ENCODE measurements around the gene AGPAT3. TPM values are rescaled to one million over a fixed set of nuclear protein-coding genes. Genes with fewer than 3 reads are reported as not detected.

Gene AGPAT3
- total and polyA plus RNA-seq, 7 experiments from 2014 or later: 11.4 to 121 (median 62.5) TPM

DNA sequence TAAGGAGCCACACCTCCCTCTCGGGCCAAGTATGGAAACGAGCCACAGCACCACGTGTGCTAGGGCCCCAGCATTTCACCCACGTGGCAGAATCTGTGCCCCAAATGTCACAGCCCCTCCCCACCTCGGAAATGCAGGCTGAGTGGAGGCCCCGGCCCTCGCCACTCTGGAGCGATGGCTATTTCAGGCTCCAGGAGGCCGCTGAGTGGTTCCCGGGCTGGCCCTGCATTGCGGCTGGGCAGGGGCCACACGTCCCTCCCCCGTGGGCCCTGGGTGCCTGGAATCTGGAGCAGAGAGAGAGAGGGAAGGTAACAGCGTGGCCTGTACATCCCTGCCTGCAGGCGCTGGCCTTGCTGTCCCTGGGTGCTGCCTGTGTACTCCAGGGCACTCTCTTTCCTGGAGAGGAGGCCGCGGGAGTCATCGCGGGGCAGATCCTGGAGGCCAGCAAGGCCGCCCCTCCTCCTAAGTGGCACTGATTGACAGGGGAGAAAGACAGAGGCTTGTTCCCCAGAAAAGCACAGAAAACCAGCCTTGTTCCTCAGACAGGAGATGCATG is 79.1 kb downstream of the AGPAT3 start:
- Histone ChIP-seq H3K27ac (ENCODE audit: low read depth, low read length) (no peak overlapping the region), H3K4me3 (ENCODE audit: low read length) (no peak overlapping the region), H3K27me3 (ENCODE audit: control insufficient read depth in 2 of 2, insufficient read depth in 2 of 2, low read length in 2 of 2) (no peaks in the 10 kb centered on the region), H3K9me3 (ENCODE audit: control insufficient read depth in 2 of 3, low read length in 3 of 3) (peaks cover 0 to 6% (median under 1%) of the 10 kb centered on the region in 3 experiments), H3K4me1 (ENCODE audit: control insufficient read depth in 2 of 2, insufficient read depth in 2 of 2, low read length in 2 of 2) (peaks cover under 1 to 2% of the 10 kb centered on the region in 2 donors), H3K36me3 (ENCODE audit: control insufficient read depth in 2 of 3, insufficient read depth in 3 of 3, low read length in 3 of 3) (peaks cover 0 to 41% (median 5%) of the 10 kb centered on the region in 3 experiments)
- Mint-ChIP-seq H3K36me3 (peaks cover 0 to 24% (median 21%) of the 10 kb centered on the region in 5 donors), H3K4me3 (no peak overlapping the region), H3K27me3 (no peaks in the 10 kb centered on the region), H3K9me3 (peaks cover 0 to 14% (median 7%) of the 10 kb centered on the region in 11 donors), H3K4me1 (peaks cover under 1 to 11% (median 5%) of the 10 kb centered on the region in 7 donors), H3K27ac (no peak overlapping the region)
- intact Hi-C loops (cut with micrococcal nuclease): no loop called here
- no peak for DNase-seq
- ChIA-PET POLR2A (no interaction called here), CTCF (no interaction called here)
- no peak for ATAC-seq

DNA sequence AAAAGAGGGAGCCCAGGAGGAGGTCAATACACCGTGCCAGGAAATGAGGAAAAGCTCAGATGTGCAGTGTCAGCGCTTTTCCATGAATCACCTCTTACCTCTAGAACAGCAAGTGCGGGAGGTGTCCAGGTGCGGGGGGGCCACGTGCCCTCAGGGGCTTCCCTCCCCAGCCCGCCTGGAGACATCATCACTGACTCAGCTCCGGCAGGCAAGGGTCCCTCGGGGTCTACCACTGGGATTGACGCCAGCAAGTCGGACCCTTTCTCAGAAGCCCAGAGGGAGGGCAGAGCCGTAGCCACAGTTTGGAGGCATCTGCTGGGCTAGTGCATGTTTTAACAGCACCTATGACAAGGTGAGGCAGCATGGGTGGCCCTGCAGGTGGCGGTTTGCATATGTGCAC is 79.7 kb downstream of the AGPAT3 start:
- H3K9me3 ChIP-seq (ENCODE audit: control insufficient read depth in 2 of 3, low read length in 3 of 3): peaks cover 0 to 9% (median 4%) of the 10 kb centered on the region in 3 experiments
- POLR2A ChIA-PET: no interaction called here
- peaks cover 4 to 6% of the 10 kb centered on the region in 2 donors for H3K4me1 ChIP-seq (ENCODE audit: control insufficient read depth in 2 of 2, insufficient read depth in 2 of 2, low read length in 2 of 2)
- H3K36me3 ChIP-seq (ENCODE audit: control insufficient read depth in 2 of 3, insufficient read depth in 3 of 3, low read length in 3 of 3): peaks cover 0 to 41% (median 5%) of the 10 kb centered on the region in 3 experiments
- no peak overlapping the region for H3K27ac ChIP-seq (ENCODE audit: low read depth, low read length)
- Mint-ChIP-seq H3K36me3 (peaks cover 0 to 30% (median 27%) of the 10 kb centered on the region in 5 donors), H3K27me3 (no peaks in the 10 kb centered on the region), H3K4me1 (peaks cover 7 to 14% (median 9%) of the 10 kb centered on the region in 7 donors), H3K4me3 (no peak overlapping the region), H3K27ac (peak overlapping the region in 1 of 9 donors; percentile 42), H3K9me3 (peaks cover 0 to 20% (median 12%) of the 10 kb centered on the region in 11 donors)
- H3K27me3 ChIP-seq (ENCODE audit: control insufficient read depth in 2 of 2, insufficient read depth in 2 of 2, low read length in 2 of 2): no peaks in the 10 kb centered on the region
- CTCF ChIA-PET: no interaction called here
- DNase-seq (no peak), ATAC-seq (no peak)
- H3K4me3 ChIP-seq (ENCODE audit: low read length): no peak overlapping the region
- intact Hi-C loops (cut with micrococcal nuclease): no loop called here

DNA sequence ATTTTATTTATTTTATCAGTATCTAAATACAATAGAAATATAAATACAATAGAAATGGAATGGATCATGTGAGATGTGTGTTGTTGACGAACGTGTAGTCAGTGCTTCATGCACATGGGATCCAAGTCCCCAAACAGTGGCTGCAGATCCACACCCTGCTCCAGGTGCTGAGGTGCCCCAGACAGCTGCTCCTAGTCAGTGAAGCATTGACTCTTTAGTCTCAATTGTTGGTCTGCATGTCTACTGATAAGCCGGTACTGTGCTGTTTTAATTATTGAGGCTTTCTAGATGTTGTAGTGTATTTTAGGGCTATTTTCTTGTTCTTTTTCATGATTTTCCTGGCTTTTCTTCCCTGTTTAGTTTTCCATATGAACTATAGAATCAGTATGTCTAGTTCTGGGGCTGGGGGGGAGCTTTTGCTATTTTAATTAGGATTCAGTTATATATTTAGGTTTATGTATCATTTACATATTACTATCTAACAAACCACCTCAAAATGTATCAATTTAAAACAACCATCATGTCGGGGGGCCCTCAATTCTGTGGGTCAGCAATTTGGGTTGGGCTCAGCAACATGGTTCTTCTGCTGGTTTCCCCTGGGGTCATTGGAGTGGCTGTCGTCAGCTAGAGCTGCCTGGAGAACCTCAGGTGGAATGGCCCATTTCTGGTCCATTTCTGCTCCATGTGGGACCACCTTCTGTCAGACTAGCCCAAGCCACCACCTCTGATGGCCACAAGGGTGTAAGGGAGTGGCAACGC is 83.9 kb downstream of the AGPAT3 start:
- CTCF ChIA-PET: no interaction called here
- no peak for DNase-seq
- H3K36me3 Mint-ChIP-seq: peaks cover 0 to 38% (median 31%) of the 10 kb centered on the region in 5 donors
- H3K27me3 Mint-ChIP-seq: no peaks in the 10 kb centered on the region
- H3K4me3 Mint-ChIP-seq: peak overlapping the region in 7 of 10 donors; percentile 34 to 66 (median 55)
- peaks cover 0 to 23% (median 12%) of the 10 kb centered on the region in 11 donors for H3K9me3 Mint-ChIP-seq
- POLR2A ChIA-PET: no interaction called here
- ATAC-seq: no peak
- Histone ChIP-seq H3K4me1 (ENCODE audit: control insufficient read depth in 2 of 2, insufficient read depth in 2 of 2, low read length in 2 of 2) (peaks cover 4 to 8% of the 10 kb centered on the region in 2 donors), H3K9me3 (ENCODE audit: control insufficient read depth in 2 of 3, low read length in 3 of 3) (peaks cover 0 to 9% (median 4%) of the 10 kb centered on the region in 3 experiments), H3K27me3 (ENCODE audit: control insufficient read depth in 2 of 2, insufficient read depth in 2 of 2, low read length in 2 of 2) (no peaks in the 10 kb centered on the region), H3K36me3 (ENCODE audit: control insufficient read depth in 2 of 3, insufficient read depth in 3 of 3, low read length in 3 of 3) (peaks cover 0 to 14% (median 5%) of the 10 kb centered on the region in 3 experiments), H3K27ac (ENCODE audit: low read depth, low read length) (no peak overlapping the region), H3K4me3 (ENCODE audit: low read length) (no peak overlapping the region)
- peaks cover 14 to 33% (median 19%) of the 10 kb centered on the region in 7 donors for H3K4me1 Mint-ChIP-seq
- peak overlapping the region in 7 of 9 donors; percentile 46 to 90 (median 73) for H3K27ac Mint-ChIP-seq
- intact Hi-C loops (cut with micrococcal nuclease): no loop called here

DNA sequence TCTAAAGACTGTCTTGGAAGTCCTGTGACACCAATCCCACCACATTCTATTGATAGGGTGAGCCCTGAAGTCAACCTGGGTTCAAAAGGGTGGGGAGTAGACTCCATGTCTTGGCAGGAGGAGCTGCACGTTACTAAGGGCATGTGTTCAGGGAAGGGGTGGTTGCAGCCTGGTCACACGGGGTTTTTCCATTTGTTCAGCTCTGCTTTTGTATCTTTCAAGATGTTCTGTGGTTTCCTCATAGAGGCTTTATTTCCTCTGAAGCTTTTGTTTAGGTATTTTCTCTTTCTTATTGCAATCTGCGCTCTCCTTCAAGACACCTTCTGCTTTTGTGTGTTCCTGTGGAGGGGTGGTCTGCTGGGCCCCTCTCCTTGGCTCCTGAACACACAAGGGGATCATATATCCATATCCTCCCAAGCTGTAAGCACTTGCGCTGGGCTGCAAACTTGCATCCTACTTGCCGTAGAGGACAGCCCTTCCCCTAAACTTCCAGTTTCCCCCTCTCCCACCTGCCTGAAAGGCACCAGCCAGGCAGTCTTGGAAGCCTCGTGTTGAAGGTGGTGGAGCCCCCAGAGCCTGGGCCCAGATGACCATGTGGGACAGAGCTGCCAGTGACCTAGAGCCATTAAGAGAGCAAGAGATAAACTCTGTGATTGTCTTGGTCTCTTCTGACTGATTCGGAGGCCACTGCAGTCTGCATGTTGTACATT is 84.6 kb downstream of the AGPAT3 start:
- no peaks in the 10 kb centered on the region for H3K27me3 Mint-ChIP-seq
- Histone ChIP-seq H3K36me3 (ENCODE audit: control insufficient read depth in 2 of 3, insufficient read depth in 3 of 3, low read length in 3 of 3) (peaks cover 0 to 19% (median 5%) of the 10 kb centered on the region in 3 experiments), H3K27ac (ENCODE audit: low read depth, low read length) (no peak overlapping the region), H3K27me3 (ENCODE audit: control insufficient read depth in 2 of 2, insufficient read depth in 2 of 2, low read length in 2 of 2) (no peaks in the 10 kb centered on the region), H3K4me3 (ENCODE audit: low read length) (no peak overlapping the region), H3K4me1 (ENCODE audit: control insufficient read depth in 2 of 2, insufficient read depth in 2 of 2, low read length in 2 of 2) (peaks cover 4 to 8% of the 10 kb centered on the region in 2 donors), H3K9me3 (ENCODE audit: control insufficient read depth in 2 of 3, low read length in 3 of 3) (peaks cover 0 to 9% (median 4%) of the 10 kb centered on the region in 3 experiments)
- H3K4me1 Mint-ChIP-seq: peaks cover 14 to 33% (median 20%) of the 10 kb centered on the region in 7 donors
- ChIA-PET POLR2A (interaction anchor here (0.6 kb wide), 1 partner anchor 22 kb away, joined by 3 read pairs; no protein-coding TSS in a partner anchor), CTCF (no interaction called here)
- H3K36me3 Mint-ChIP-seq: peaks cover 0 to 36% (median 31%) of the 10 kb centered on the region in 5 donors
- intact Hi-C loops (cut with micrococcal nuclease): no loop called here
- H3K4me3 Mint-ChIP-seq: peak overlapping the region; percentile 29 to 66 (median 54)
- peak; percentile 51 for ATAC-seq
- peak overlapping the region; percentile 46 to 94 (median 81) for H3K27ac Mint-ChIP-seq
- peak in 4 of 9 donors; percentile 29 to 51 (median 40) for DNase-seq
- H3K9me3 Mint-ChIP-seq: peaks cover 0 to 23% (median 12%) of the 10 kb centered on the region in 11 donors

DNA sequence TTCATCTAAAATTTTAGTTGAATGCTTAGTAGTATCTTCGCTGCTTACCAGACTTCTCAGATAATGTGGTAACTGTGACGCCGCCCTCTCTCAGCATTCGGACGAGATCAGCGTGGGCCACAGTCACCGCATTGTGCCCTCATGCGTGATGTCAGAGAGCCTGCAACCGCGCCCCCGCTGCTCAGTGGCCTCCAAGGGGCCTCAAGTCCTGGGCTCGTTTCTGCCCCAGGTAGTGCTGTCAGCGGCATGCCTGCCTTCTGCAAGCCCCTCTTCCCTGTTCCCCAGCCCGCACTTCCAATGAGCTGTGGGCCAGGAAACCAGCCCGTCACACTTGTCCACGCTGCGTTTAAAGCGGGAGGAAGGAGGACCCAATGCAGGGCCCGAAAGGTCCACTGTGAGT is 85.5 kb downstream of the AGPAT3 start:
- Mint-ChIP-seq H3K4me3 (peak overlapping the region in 4 of 10 donors; percentile 42 to 66 (median 58)), H3K9me3 (peaks cover 0 to 23% (median 12%) of the 10 kb centered on the region in 11 donors), H3K36me3 (peaks cover 0 to 36% (median 31%) of the 10 kb centered on the region in 5 donors), H3K27ac (peak overlapping the region in 3 of 9 donors; percentile 72 to 82 (median 73)), H3K4me1 (peaks cover 14 to 33% (median 20%) of the 10 kb centered on the region in 7 donors), H3K27me3 (no peaks in the 10 kb centered on the region)
- DNase-seq (no peak), ATAC-seq (no peak)
- Histone ChIP-seq H3K36me3 (ENCODE audit: control insufficient read depth in 2 of 3, insufficient read depth in 3 of 3, low read length in 3 of 3) (peaks cover 0 to 24% (median 5%) of the 10 kb centered on the region in 3 experiments), H3K4me1 (ENCODE audit: control insufficient read depth in 2 of 2, insufficient read depth in 2 of 2, low read length in 2 of 2) (peaks cover 4 to 8% of the 10 kb centered on the region in 2 donors), H3K27ac (ENCODE audit: low read depth, low read length) (no peak overlapping the region), H3K27me3 (ENCODE audit: control insufficient read depth in 2 of 2, insufficient read depth in 2 of 2, low read length in 2 of 2) (no peaks in the 10 kb centered on the region), H3K9me3 (ENCODE audit: control insufficient read depth in 2 of 3, low read length in 3 of 3) (peaks cover 0 to 9% (median 4%) of the 10 kb centered on the region in 3 experiments), H3K4me3 (ENCODE audit: low read length) (no peak overlapping the region)
- intact Hi-C loops (cut with micrococcal nuclease): no loop called here
- ChIA-PET CTCF (no interaction called here), POLR2A (no interaction called here)

DNA sequence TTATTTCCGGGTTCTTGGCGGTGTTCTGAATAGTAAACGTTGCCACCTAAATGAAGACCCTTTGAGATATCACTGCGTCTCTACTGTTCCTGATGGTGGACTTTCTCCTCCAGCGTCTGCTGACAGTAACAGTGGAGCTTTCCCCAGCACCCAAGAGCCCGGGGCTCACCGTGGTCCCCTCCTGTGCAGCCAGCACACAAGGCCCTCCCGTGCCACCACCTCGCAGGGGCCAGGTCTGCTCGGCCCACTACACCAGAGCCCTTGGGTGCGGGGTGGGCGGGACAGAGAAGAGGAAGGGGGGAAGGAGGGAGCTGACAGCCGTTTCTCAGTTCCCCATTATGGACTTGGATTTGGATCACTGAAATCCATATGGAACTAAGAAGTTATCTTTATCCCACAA is 85.9 kb downstream of the AGPAT3 start:
- H3K27me3 ChIP-seq (ENCODE audit: control insufficient read depth in 2 of 2, insufficient read depth in 2 of 2, low read length in 2 of 2): no peaks in the 10 kb centered on the region
- Mint-ChIP-seq H3K9me3 (peaks cover 0 to 23% (median 12%) of the 10 kb centered on the region in 11 donors), H3K27ac (no peak overlapping the region), H3K27me3 (no peaks in the 10 kb centered on the region), H3K36me3 (peaks cover 0 to 36% (median 31%) of the 10 kb centered on the region in 5 donors), H3K4me1 (peaks cover 14 to 33% (median 20%) of the 10 kb centered on the region in 7 donors), H3K4me3 (no peak overlapping the region)
- CTCF ChIA-PET: no interaction called here
- H3K4me3 ChIP-seq (ENCODE audit: low read length): no peak overlapping the region
- DNase-seq (no peak), ATAC-seq (no peak)
- no peak overlapping the region for H3K27ac ChIP-seq (ENCODE audit: low read depth, low read length)
- peaks cover 0 to 9% (median 4%) of the 10 kb centered on the region in 3 experiments for H3K9me3 ChIP-seq (ENCODE audit: control insufficient read depth in 2 of 3, low read length in 3 of 3)
- POLR2A ChIA-PET: no interaction called here
- peaks cover 4 to 8% of the 10 kb centered on the region in 2 donors for H3K4me1 ChIP-seq (ENCODE audit: control insufficient read depth in 2 of 2, insufficient read depth in 2 of 2, low read length in 2 of 2)
- intact Hi-C loops (cut with micrococcal nuclease): no loop called here
- peaks cover 0 to 24% (median 5%) of the 10 kb centered on the region in 3 experiments for H3K36me3 ChIP-seq (ENCODE audit: control insufficient read depth in 2 of 3, insufficient read depth in 3 of 3, low read length in 3 of 3)
